H1 (cell line): ENCODE measurements around the gene AGAP3. TPM values are rescaled to one million over a fixed set of nuclear protein-coding genes. Genes with fewer than 3 reads are reported as not detected.

Experiments used
- CTCF ChIA-PET: fragments of 300-600 bp; sonication (Branson Sonifier 250); formaldehyde crosslinking; loops from one replicate; lab custom pipeline; 2021; ENCODE audit not compliant: partially characterized antibody; lab: Charles Lee
- POLR2A ChIA-PET: fragments of 300-600 bp; sonication (Branson Sonifier 250); formaldehyde crosslinking; loops from one replicate; lab custom pipeline; 2021; ENCODE audit warnings: inconsistent platforms; ENCODE audit not compliant: partially characterized antibody; lab: Charles Lee
- DNase-seq, 2 experiments: peaks; one replicate each; pipeline versions ENCODE4 v3.0.0 to v3.0.0-alpha.2; 2010 to 2022; ENCODE audit warnings: low spot score in 2 of 2, low read depth in 1 of 2, mixed read lengths in 1 of 2
- FAIRE-seq: peaks from 2 replicates; lab custom pipeline; 2011; peaks lifted over from hg19 to GRCh38; lab: Jason Lieb, UNC
- H2AFZ ChIP-seq: 2 replicates; pipeline ENCODE4 v1.8.1; 2012; ENCODE audit warnings: low read length, inconsistent platforms
- H2AK5ac ChIP-seq: 2 replicates; pipeline ENCODE4 v1.6.1; 2013; ENCODE audit warnings: low read depth, low read length
- H2BK120ac ChIP-seq: replicated peaks from 2 replicates; pipeline ENCODE3; 2013; ENCODE audit warnings: low read depth, low read length, inconsistent platforms
- H2BK12ac ChIP-seq: 2 replicates; pipeline ENCODE4 v1.6.1; 2013; ENCODE audit warnings: low read depth, low read length
- H2BK15ac ChIP-seq: 2 replicates; pipeline ENCODE4 v1.6.1; 2013; ENCODE audit warnings: low read length
- H2BK20ac ChIP-seq: 2 replicates; pipeline ENCODE4 v1.6.1; 2013; ENCODE audit warnings: low read length
- H2BK5ac ChIP-seq: 2 replicates; pipeline ENCODE4 v1.6.1; 2013; ENCODE audit warnings: low read depth, low read length
- H3K14ac ChIP-seq: 2 replicates; pipeline ENCODE4 v1.6.1; 2013; ENCODE audit warnings: inconsistent platforms; ENCODE audit not compliant: insufficient read length
- H3K18ac ChIP-seq: 2 replicates; pipeline ENCODE4 v1.6.1; 2013; ENCODE audit warnings: low read length; ENCODE audit errors: extremely low read depth
- H3K23ac ChIP-seq: 2 replicates; pipeline ENCODE4 v1.6.1; 2013; ENCODE audit warnings: inconsistent platforms; ENCODE audit not compliant: insufficient read length
- H3K23me2 ChIP-seq: 2 replicates; pipeline ENCODE4 v1.6.1; 2013; ENCODE audit warnings: low read depth, low read length
- H3K27ac ChIP-seq: 2 replicates; pipeline ENCODE4 v1.6.1; 2011; ENCODE audit warnings: low read depth, low read length, inconsistent platforms
- H3K27me3 ChIP-seq, 4 experiments: replicated peaks in 1 of 4; 1 replicate in 1 of 4; 2 replicates in 3 of 4; pipeline versions ENCODE4 v1.6.1 to v1.8.1; 2011 to 2013; ENCODE audit warnings: low read length in 3 of 4, mild to moderate bottlenecking in 3 of 4, inconsistent platforms in 2 of 4, mixed read lengths in 2 of 4, moderate library complexity in 1 of 4; ENCODE audit not compliant: control insufficient read depth in 3 of 4, insufficient read depth in 3 of 4; ENCODE audit errors: extremely low read depth in 1 of 4
- H3K36me3 ChIP-seq, 4 experiments: 2 replicates each; pipeline versions ENCODE4 v1.6.1 to v1.8.1; 2011 to 2013; ENCODE audit warnings: mild to moderate bottlenecking in 4 of 4, low read length in 3 of 4, moderate library complexity in 2 of 4, control low read depth in 1 of 4, inconsistent platforms in 1 of 4; ENCODE audit not compliant: insufficient read depth in 4 of 4, control insufficient read depth in 2 of 4
- H3K4ac ChIP-seq: replicated peaks from 2 replicates; pipeline ENCODE3; 2013; ENCODE audit warnings: low read length, low read depth, mixed read lengths, inconsistent platforms; ENCODE audit not compliant: insufficient read length
- H3K4me1 ChIP-seq, 4 experiments: replicated peaks in 1 of 4; 1 replicate in 1 of 4; 2 replicates in 3 of 4; pipeline versions ENCODE4 v1.6.1 to v1.8.1; 2011 to 2013; ENCODE audit warnings: low read length in 3 of 4, inconsistent platforms in 2 of 4, mixed read lengths in 1 of 4; ENCODE audit not compliant: insufficient read depth in 4 of 4, control insufficient read depth in 3 of 4
- H3K4me2 ChIP-seq, 2 experiments: 2 replicates each; pipeline versions ENCODE4 v1.6.1 to v1.8.1; 2011 to 2013; ENCODE audit warnings: low read depth in 2 of 2, low read length in 2 of 2, control low read depth in 1 of 2, inconsistent platforms in 1 of 2, mild to moderate bottlenecking in 1 of 2; ENCODE audit not compliant: insufficient read depth in 1 of 2
- H3K4me3 ChIP-seq, 4 experiments: fragments of 200-600, 300-600 bp in 1 of 4; sonication (generic), shearing (Covaris generic), sonication (Bioruptor Twin) in 1 of 4; 2 replicates each; pipeline versions ENCODE4 v1.5.1 to v1.8.1; 2011 to 2016; ENCODE audit warnings: low read length in 4 of 4, low read depth in 3 of 4, control low read depth in 2 of 4, inconsistent platforms in 2 of 4, mild to moderate bottlenecking in 2 of 4, mixed read lengths in 1 of 4, moderate library complexity in 1 of 4; ENCODE audit not compliant: insufficient read depth in 2 of 4; ENCODE audit errors: extremely low read depth in 1 of 4
- H3K56ac ChIP-seq: replicated peaks from 2 replicates; pipeline ENCODE3; 2013; ENCODE audit warnings: low read depth, mild to moderate bottlenecking, mixed read lengths, low read length, inconsistent platforms; ENCODE audit not compliant: insufficient read length
- H3K79me1 ChIP-seq: 2 replicates; pipeline ENCODE4 v1.6.1; 2013; ENCODE audit warnings: low read depth, low read length, control low read depth
- H3K79me2 ChIP-seq, 2 experiments: 2 replicates each; pipeline versions ENCODE4 v1.6.1 to v1.8.1; 2012 to 2013; ENCODE audit warnings: low read length in 2 of 2, mild to moderate bottlenecking in 2 of 2, inconsistent platforms in 1 of 2; ENCODE audit not compliant: insufficient read depth in 2 of 2, control insufficient read depth in 1 of 2
- H3K9ac ChIP-seq, 4 experiments: replicated peaks in 1 of 4; 1 replicate in 1 of 4; 2 replicates in 3 of 4; pipeline versions ENCODE4 v1.6.1 to v1.8.1; 2011 to 2013; ENCODE audit warnings: low read depth in 3 of 4, low read length in 3 of 4, control low read depth in 2 of 4, mild to moderate bottlenecking in 2 of 4, moderate library complexity in 2 of 4, inconsistent platforms in 1 of 4; ENCODE audit errors: extremely low read depth in 1 of 4
- H3K9me3 ChIP-seq, 2 experiments: 2 replicates each; pipeline versions ENCODE4 v1.6.1 to v1.8.1; 2012 to 2013; ENCODE audit warnings: mild to moderate bottlenecking in 2 of 2, moderate library complexity in 2 of 2, control low read depth in 1 of 2, inconsistent platforms in 1 of 2, low read depth in 1 of 2, low read length in 1 of 2, mixed read lengths in 1 of 2; ENCODE audit not compliant: insufficient read depth in 2 of 2
- H4K20me1 ChIP-seq, 2 experiments: replicated peaks in 1 of 2; 2 replicates each; pipeline versions ENCODE3 to v1.8.1; 2011 to 2013; ENCODE audit warnings: inconsistent platforms in 2 of 2, low read length in 2 of 2, mild to moderate bottlenecking in 1 of 2; ENCODE audit not compliant: insufficient read depth in 2 of 2, control insufficient read depth in 1 of 2
- H4K5ac ChIP-seq: 2 replicates; pipeline ENCODE4 v1.6.1; 2013; ENCODE audit warnings: low read length, low read depth, mixed read lengths, inconsistent platforms; ENCODE audit not compliant: insufficient read length
- H4K8ac ChIP-seq: 2 replicates; pipeline ENCODE4 v1.8.0; 2013; ENCODE audit warnings: mild to moderate bottlenecking, moderate library complexity, low read length, inconsistent platforms; ENCODE audit not compliant: insufficient read depth; ENCODE audit errors: extremely low read depth
- H4K91ac ChIP-seq: replicated peaks from 2 replicates; pipeline ENCODE3; 2013; ENCODE audit warnings: low read length, mixed read lengths, inconsistent platforms; ENCODE audit not compliant: insufficient read length
- CTBP2 ChIP-seq: IDR thresholded peaks from 2 replicates; pipeline ENCODE4 v1.7.0; 2011; ENCODE audit warnings: borderline replicate concordance, mild to moderate bottlenecking, moderate library complexity, mixed read lengths, low read length; ENCODE audit not compliant: insufficient read depth, insufficient read length
- HDAC2 ChIP-seq, 2 experiments: fragments of 300-600 bp in 1 of 2; sonication (generic) in 1 of 2; IDR thresholded peaks; 2 replicates each; pipeline ENCODE4 v1.6.1; 2011 to 2012; ENCODE audit warnings: low read depth in 2 of 2, low read length in 2 of 2, mild to moderate bottlenecking in 2 of 2, moderate library complexity in 2 of 2, borderline replicate concordance in 1 of 2, inconsistent platforms in 1 of 2
- HDAC6 ChIP-seq: IDR thresholded peaks from one replicate; pipeline ENCODE4 v1.7.1; 2012; ENCODE audit warnings: low read depth, mild to moderate bottlenecking, inconsistent platforms, low read length, moderate library complexity
- whole genome bisulfite sequencing, 2 experiments: shearing (Covaris generic) in 1 of 2; methylation state at CpG; one replicate each; pipeline versions ENCODE4 v1.1.6 to v1.1.7; 2013 to 2015; ENCODE audit warnings: low lambda C conversion rate in 2 of 2, mixed read lengths in 2 of 2, inconsistent platforms in 1 of 2, low coverage in 1 of 2, missing lambda C conversion rate in 1 of 2; ENCODE audit not compliant: insufficient replicate concordance in 2 of 2, insufficient coverage in 1 of 2, insufficient read length in 1 of 2; ENCODE audit errors: extremely low coverage in 1 of 2, missing lambda C conversion rate in 1 of 2; 5-methylcytosine and 5-hydroxymethylcytosine counted together
- polyA plus RNA-seq, 7 experiments: library from polyadenylated mRNA; depleted of rRNA in 3 of 7; stranded (reverse) in 5 of 7; unstranded in 2 of 7; fragments of >200 nt in 5 of 7; fragments of 200-250 nt in 2 of 7; gene quantifications; 1 replicate in 5 of 7; 2 replicates in 1 of 7; 4 replicates in 1 of 7; pipeline versions ENCODE4 v1.2.1 to v1.2.3, GENCODE V29; 2011 to 2013; ENCODE audit warnings: missing spikeins in 2 of 7, mixed read lengths in 2 of 7
- total RNA-seq: library from RNA; stranded (reverse); fragmentation: NEBNext Ultra II Directional; extraction: Animal tissue kit (Norgen Biotek cat#: 25700); gene quantifications from 2 replicates; pipeline ENCODE4 v1.2.1, GENCODE V29; 2021
- TF ChIP-seq, protein P1 (sequence below): IDR thresholded peaks from 2 replicates; pipeline ENCODE4 v1.6.1; 2012; ENCODE audit warnings: inconsistent platforms

The AGAP3 gene
- total and polyA plus RNA-seq, 2 of the 8 experiments (the other 6 are each of a cell fraction or from before 2014, with no cell fraction given), result 66.4 to 120 TPM

DNA sequence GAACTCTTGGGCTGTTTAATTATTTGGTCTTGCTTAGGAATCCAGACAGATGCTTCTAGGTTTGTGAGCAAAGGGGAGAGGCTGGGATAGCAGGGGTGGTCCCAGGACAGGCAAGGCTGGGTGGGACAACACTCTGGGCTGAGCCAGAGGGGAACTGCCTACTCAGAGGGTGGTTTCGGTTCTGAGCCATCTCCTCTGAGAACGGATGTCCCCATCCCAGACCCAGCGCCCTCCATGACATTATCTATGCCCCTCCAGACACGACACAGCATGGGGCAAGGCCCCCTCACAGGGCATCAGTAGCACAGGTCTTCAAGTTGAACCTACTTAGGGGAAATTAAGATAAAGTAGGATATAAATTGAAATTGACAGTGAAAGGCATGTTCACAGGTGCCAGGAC lies 93.7 kb downstream of the AGAP3 start:
- Histone ChIP-seq H4K8ac (no peak overlapping the region; the same call in 1 of the 2 replicates), H2BK20ac (no peak overlapping the region), H3K79me1 (no peaks in the 10 kb centered on the region), H3K4ac (no peak overlapping the region), H3K27me3 (peaks cover 0 to 13% (median 8%) of the 10 kb centered on the region in 4 experiments; a peak in 6 of 7 replicates), H3K23ac (no peak overlapping the region), H3K9me3 (no peaks in the 10 kb centered on the region), H2AFZ (no peak overlapping the region), H3K27ac (no peak overlapping the region), H2BK15ac (no peak overlapping the region), H3K23me2 (no peaks in the 10 kb centered on the region), H4K20me1 (peaks cover 0 to 1% of the 10 kb centered on the region in 2 experiments), H4K91ac (no peak overlapping the region), H2AK5ac (no peak overlapping the region), H3K4me2 (no peak overlapping the region), H3K4me1 (no peaks in the 10 kb centered on the region; a peak in 1 of 7 replicates), H3K14ac (no peak overlapping the region), H2BK120ac (no peak overlapping the region), H3K36me3 (no peaks in the 10 kb centered on the region), H4K5ac (no peak overlapping the region), H3K79me2 (no peaks in the 10 kb centered on the region), H2BK12ac (no peak overlapping the region), H3K4me3 (no peak overlapping the region), H2BK5ac (no peak overlapping the region), H3K9ac (no peak overlapping the region), H3K18ac (no peak overlapping the region), H3K56ac (no peak overlapping the region)
- no peak for TF ChIP-seq HDAC6
- TF ChIP-seq, protein P1, sequence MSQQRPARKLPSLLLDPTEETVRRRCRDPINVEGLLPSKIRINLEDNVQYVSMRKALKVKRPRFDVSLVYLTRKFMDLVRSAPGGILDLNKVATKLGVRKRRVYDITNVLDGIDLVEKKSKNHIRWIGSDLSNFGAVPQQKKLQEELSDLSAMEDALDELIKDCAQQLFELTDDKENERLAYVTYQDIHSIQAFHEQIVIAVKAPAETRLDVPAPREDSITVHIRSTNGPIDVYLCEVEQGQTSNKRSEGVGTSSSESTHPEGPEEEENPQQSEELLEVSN, result no peak
- no peak for TF ChIP-seq CTBP2
- TF ChIP-seq HDAC2 (IDR thresholded peaks at IDR 0.05; ENCODE audit: borderline replicate concordance in 1 of 2, low read depth in 2 of 2, low read length in 2 of 2), result no peak
- CTCF ChIA-PET, result interaction anchor here (1.2 to 7.4 kb wide), 7 partner anchors 8 to 168 kb away, joined by 3 to 52 read pairs (median 4); no protein-coding TSS in a partner anchor
- POLR2A ChIA-PET, result interaction anchor here (1.0 kb wide), 1 partner anchor 41 kb away, joined by 3 read pairs; no protein-coding TSS in a partner anchor
- DNase-seq (no peak), FAIRE-seq (no peak)
- WGBS, 2 experiments, result 89% methylated on average over 4 of the region's 4 CpGs; no CpG with 5 or more reads in 1 of the 2 experiments
